Transverse colon (tissue), 3 donors: ENCODE measurements around the gene SPNS3.

ENCODE experiments used
- POLR2A ChIP-seq: fragments of 450-650 bp; IDR thresholded peaks from one replicate; pipeline ENCODE4 v1.6.1; 2016; ENCODE audit warnings: antibody characterized with exemption, mild to moderate bottlenecking, moderate library complexity
- TF ChIP-seq, protein P1 (sequence below), 5 experiments: fragments of 200-600 bp in 3 of 5; fragments of 450-650 bp in 2 of 5; sonication (generic) in 3 of 5; IDR thresholded peaks; 1 replicate in 2 of 5; 2 replicates in 3 of 5; pipeline ENCODE4 v1.5.1; 2016 to 2017; ENCODE audit warnings: antibody characterized with exemption in 5 of 5, inconsistent platforms in 3 of 5, mild to moderate bottlenecking in 2 of 5, moderate library complexity in 1 of 5

DNA sequence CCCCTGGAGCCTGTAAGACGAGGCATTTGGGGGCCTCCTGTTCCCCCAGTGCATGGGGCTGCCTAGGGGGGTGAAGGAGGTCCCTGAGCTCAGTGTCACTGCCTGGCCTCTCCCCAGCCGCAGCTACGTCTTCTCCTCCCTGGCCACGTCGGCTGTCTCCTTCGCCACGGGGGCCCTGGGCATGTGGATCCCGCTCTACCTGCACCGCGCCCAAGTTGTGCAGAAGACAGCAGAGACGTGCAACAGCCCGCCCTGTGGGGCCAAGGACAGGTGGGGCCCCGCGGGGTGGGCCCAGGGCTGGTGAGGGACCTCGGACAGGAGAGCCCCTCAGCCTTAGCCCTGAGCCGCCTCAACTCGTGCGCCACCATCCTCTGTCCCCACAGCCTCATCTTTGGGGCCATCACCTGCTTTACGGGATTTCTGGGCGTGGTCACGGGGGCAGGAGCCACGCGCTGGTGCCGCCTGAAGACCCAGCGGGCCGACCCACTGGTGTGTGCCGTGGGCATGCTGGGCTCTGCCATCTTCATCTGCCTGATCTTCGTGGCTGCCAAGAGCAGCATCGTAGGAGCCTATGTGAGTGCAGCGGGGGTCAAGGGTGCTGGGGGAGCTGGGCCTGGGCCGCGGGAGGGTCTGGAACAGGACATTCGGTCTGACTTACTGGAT is 99.3 kb downstream of the SPNS3 start:
- TF ChIP-seq, protein P1, sequence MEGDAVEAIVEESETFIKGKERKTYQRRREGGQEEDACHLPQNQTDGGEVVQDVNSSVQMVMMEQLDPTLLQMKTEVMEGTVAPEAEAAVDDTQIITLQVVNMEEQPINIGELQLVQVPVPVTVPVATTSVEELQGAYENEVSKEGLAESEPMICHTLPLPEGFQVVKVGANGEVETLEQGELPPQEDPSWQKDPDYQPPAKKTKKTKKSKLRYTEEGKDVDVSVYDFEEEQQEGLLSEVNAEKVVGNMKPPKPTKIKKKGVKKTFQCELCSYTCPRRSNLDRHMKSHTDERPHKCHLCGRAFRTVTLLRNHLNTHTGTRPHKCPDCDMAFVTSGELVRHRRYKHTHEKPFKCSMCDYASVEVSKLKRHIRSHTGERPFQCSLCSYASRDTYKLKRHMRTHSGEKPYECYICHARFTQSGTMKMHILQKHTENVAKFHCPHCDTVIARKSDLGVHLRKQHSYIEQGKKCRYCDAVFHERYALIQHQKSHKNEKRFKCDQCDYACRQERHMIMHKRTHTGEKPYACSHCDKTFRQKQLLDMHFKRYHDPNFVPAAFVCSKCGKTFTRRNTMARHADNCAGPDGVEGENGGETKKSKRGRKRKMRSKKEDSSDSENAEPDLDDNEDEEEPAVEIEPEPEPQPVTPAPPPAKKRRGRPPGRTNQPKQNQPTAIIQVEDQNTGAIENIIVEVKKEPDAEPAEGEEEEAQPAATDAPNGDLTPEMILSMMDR (IDR thresholded peaks at IDR 0.05): no peak
- no peak for TF ChIP-seq POLR2A
